HG02943 (cell line): ENCODE data around the gene KLHL3.

ENCODE experiments used
- ATAC-seq: cut with Tn5 transposase; IDR thresholded peaks from one replicate; pipeline ENCODE4 v1.9.1; 2021; ENCODE audit warnings: mild to moderate bottlenecking, low read depth, moderate library complexity; ENCODE audit not compliant: unreplicated experiment

KLHL3 gene

GRCh38 chr5:137594717-137595116, 141.2 kb downstream of the KLHL3 start:
- ATAC-seq: no peak

- ATAC-seq: no peak
Measured at GRCh38 chr5:137592317-137592716, 143.6 kb downstream of the KLHL3 start.

GRCh38 chr5:137589185-137589584, 146.7 kb downstream of the KLHL3 start:
- ATAC-seq: no peak

- no peak for ATAC-seq
Measured at GRCh38 chr5:137587919-137588318, 148.0 kb downstream of the KLHL3 start.

- ATAC-seq: no peak
Measured at GRCh38 chr5:137584262-137584661, 151.6 kb downstream of the KLHL3 start.

GRCh38 chr5:137583129-137583528, 152.8 kb downstream of the KLHL3 start:
- ATAC-seq: no peak

GRCh38 chr5:137582218-137582617, 153.7 kb downstream of the KLHL3 start:
- ATAC-seq: no peak

GRCh38 chr5:137581776-137582175, 154.1 kb downstream of the KLHL3 start:
- no peak for ATAC-seq

GRCh38 chr5:137580030-137580429, 155.9 kb downstream of the KLHL3 start:
- no peak for ATAC-seq

- ATAC-seq: no peak
Measured at GRCh38 chr5:137575847-137576246, 160.0 kb downstream of the KLHL3 start.

GRCh38 chr5:137575211-137575610, 160.7 kb downstream of the KLHL3 start:
- ATAC-seq: no peak

- ATAC-seq: no peak
Measured at GRCh38 chr5:137573376-137573775, 162.5 kb downstream of the KLHL3 start.

GRCh38 chr5:137572042-137572695, 163.7 kb downstream of the KLHL3 start:
- no peak for ATAC-seq

- no peak for ATAC-seq
Measured at GRCh38 chr5:137570070-137570469, 165.8 kb downstream of the KLHL3 start.
